Measurements from ENCODE around the gene ADH1B. TPM values are rescaled to one million over a fixed set of nuclear protein-coding genes. Genes with fewer than 3 reads are reported as not detected.

ADH1B gene
- total RNA-seq, 4 donors from 2014 or later, result 3,428 to 6,526 (median 5,135) TPM

GRCh38 chr4:99356992-99357391 is 35.8 kb upstream of the ADH1B start:
- TF ChIP-seq CTCF (IDR thresholded peaks at IDR 0.05; ENCODE audit: low read depth), result no peak

GRCh38 chr4:99352602-99353537 is 31.7 kb upstream of the ADH1B start, which contains the start of gene ADH1C:
Gene ADH1C (minus strand): TSS chr4:99352746. CDS start chr4:99352675, 71 bp downstream.
- TF ChIP-seq CTCF (IDR thresholded peaks at IDR 0.05; ENCODE audit: low read depth), result no peak

GRCh38 chr4:99351487-99351886 is 30.3 kb upstream of the ADH1B start:
- TF ChIP-seq CTCF (IDR thresholded peaks at IDR 0.05; ENCODE audit: low read depth), result no peak

- TF ChIP-seq CTCF (IDR thresholded peaks at IDR 0.05; ENCODE audit: low read depth), result no peak
These were observed 28.1 kb upstream of the ADH1B start for GRCh38 chr4:99349338-99349737.

GRCh38 chr4:99341426-99341825 is 20.2 kb upstream of the ADH1B start:
- no peak for TF ChIP-seq CTCF (IDR thresholded peaks at IDR 0.05; ENCODE audit: low read depth)

- no peak for TF ChIP-seq CTCF (IDR thresholded peaks at IDR 0.05; ENCODE audit: low read depth)
These were observed 18.0 kb upstream of the ADH1B start for GRCh38 chr4:99339172-99339571.

- TF ChIP-seq CTCF (IDR thresholded peaks at IDR 0.05; ENCODE audit: low read depth), result no peak
These were observed 15.4 kb upstream of the ADH1B start for GRCh38 chr4:99336553-99336952.
